ENCODE measurements around the gene KANK2. TPM values are rescaled to one million over a fixed set of nuclear protein-coding genes. Genes with fewer than 3 reads are reported as not detected.
A peak's percentile ranks its signal among the peaks of the same experiment; 100 is the strongest.

The KANK2 gene
- total RNA-seq, 6 donors from 2014 or later: 144 to 295 (median 240) TPM

DNA sequence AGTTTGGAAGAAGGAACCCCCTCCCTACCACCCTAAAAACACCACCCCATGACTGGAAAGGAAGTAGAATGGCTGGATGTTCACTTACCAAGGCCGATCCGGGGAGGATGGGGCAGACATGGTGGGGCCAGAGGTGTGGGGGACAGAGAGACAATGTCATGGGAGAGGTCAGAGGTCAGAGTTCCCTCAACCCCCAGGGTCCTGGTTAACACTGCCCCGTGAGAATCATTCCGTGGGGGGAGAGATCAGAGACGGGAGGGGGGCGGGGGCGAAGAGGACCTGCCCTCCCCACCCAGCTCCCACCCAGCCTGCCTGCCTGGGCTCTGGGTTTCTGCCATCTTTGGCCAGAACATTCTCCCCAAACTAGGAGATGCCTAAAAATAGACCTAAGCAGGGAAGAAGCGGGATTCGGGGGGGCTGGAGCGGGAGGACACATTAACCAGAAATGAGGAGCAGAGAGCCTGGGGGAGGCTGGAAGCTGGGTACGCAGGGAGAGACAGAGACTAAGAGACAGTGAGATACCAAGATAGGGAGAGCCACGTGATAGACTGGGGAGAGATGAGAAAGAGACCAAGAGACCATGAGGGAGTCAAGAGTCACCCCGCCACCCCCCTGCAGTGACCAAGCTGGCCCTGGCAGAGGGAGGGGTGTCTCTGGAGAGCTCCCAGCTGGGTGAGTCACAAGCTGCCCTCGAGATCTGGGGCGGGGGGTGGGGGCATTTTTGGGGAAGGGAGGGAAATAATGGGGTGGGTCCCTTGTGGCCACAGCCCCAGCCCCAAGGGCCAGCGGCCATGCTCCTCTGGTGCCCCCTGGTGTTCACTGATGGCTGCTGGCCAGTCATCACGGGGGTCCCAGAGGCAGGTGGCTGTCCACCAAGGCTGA, 6.1 kb upstream of the KANK2 start:
- Histone ChIP-seq H3K4me1 (peaks cover 8 to 22% (median 17%) of the 10 kb centered on the region in 4 donors), H3K36me3 (peaks cover 0 to 90% (median 23%) of the 10 kb centered on the region in 4 donors), H3K27me3 (no peaks in the 10 kb centered on the region), H3K27ac (peak overlapping the region; percentile 75 to 85 (median 82)), H3K9me3 (no peaks in the 10 kb centered on the region), H3K4me3 (no peak overlapping the region)
- TF ChIP-seq, protein P1, sequence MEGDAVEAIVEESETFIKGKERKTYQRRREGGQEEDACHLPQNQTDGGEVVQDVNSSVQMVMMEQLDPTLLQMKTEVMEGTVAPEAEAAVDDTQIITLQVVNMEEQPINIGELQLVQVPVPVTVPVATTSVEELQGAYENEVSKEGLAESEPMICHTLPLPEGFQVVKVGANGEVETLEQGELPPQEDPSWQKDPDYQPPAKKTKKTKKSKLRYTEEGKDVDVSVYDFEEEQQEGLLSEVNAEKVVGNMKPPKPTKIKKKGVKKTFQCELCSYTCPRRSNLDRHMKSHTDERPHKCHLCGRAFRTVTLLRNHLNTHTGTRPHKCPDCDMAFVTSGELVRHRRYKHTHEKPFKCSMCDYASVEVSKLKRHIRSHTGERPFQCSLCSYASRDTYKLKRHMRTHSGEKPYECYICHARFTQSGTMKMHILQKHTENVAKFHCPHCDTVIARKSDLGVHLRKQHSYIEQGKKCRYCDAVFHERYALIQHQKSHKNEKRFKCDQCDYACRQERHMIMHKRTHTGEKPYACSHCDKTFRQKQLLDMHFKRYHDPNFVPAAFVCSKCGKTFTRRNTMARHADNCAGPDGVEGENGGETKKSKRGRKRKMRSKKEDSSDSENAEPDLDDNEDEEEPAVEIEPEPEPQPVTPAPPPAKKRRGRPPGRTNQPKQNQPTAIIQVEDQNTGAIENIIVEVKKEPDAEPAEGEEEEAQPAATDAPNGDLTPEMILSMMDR (IDR thresholded peaks at IDR 0.05): peak; percentile 62 to 87 (median 75)
- TF ChIP-seq POLR2AphosphoS5 (IDR thresholded peaks at IDR 0.05) (peak; percentile 19 to 23), POLR2A (IDR thresholded peaks at IDR 0.05) (no peak), EP300 (IDR thresholded peaks at IDR 0.05) (peak in 1 of 4 donors; percentile 11)
- peak in 1 of 2 donors; percentile 61 for DNase-seq
- WGBS, 2 donors: 38 to 56% methylated on average over 13 to 17 of the region's 17 CpGs
- peak; percentile 69 to 71 for ATAC-seq (ENCODE audit: low FRiP score in 2 of 2)

DNA sequence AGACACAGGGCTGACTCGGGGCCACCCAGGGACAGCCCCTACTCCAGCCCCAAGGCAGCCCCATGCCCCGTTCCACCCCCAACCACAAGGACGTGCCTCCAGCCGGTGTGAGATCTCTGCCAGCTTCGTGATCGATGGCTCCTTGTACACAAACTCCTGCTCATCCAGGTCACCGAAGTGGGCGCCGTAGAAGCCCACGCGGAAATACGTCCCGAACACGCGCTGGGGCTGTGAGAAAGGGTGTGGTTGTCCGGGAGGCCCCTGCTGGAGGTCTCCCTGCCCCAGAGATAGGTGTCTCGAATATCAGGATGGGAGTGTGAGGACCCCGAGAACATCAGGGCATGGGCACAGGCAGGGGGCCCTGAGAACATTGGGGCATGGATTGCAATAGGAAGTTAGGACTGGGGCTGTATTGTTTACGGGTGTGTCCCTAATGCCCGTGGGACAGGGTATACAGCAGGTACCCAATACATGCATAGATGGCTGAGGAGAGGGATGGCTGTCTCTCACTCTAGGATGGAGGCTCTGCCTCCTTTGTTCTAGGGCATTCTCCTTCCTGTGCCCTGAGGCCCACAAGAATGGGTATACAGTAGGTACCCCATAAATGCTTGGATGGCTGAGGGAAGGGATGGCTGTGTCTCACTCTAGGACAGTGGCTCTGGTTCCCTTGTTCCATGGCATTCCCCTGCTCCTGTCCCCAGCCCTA, 5.3 kb upstream of the KANK2 start:
- TF ChIP-seq EP300 (IDR thresholded peaks at IDR 0.05) (no peak), POLR2AphosphoS5 (IDR thresholded peaks at IDR 0.05) (no peak), POLR2A (IDR thresholded peaks at IDR 0.05) (no peak)
- TF ChIP-seq, protein P1 (IDR thresholded peaks at IDR 0.05): no peak
- peaks cover 0 to 82% (median 20%) of the 10 kb centered on the region in 4 donors for H3K36me3 ChIP-seq
- no peak overlapping the region for H3K4me3 ChIP-seq
- 89% methylated on average over 14 to 18 of the region's 20 CpGs for WGBS, 2 donors
- ATAC-seq (ENCODE audit: low FRiP score in 2 of 2): no peak
- no peak for DNase-seq
- H3K9me3 ChIP-seq: no peaks in the 10 kb centered on the region
- peak overlapping the region; percentile 75 to 85 (median 82) for H3K27ac ChIP-seq
- H3K4me1 ChIP-seq: peaks cover 15 to 30% (median 24%) of the 10 kb centered on the region in 4 donors
- H3K27me3 ChIP-seq: no peaks in the 10 kb centered on the region

DNA sequence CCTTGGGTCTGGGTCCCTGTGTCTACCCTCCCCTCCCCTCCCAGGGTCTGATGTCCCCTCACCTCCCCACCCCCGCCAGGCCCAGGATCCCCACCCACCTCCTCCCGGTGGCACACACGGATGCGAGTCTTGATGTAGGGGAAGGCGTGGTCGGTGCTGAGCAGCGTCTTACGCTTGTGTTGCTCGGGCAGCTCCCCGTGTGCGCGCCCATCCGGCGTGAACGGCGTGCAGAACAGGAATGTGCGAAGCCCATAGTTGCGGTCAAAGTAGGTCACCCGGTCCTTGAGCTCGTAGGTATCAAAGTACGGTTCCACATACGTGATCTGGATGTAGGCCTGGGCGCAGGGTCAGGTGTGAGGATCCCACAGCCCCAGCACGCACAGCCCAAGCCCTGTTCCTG, 4.4 kb upstream of the KANK2 start:
- H3K27ac ChIP-seq: peak overlapping the region in 3 of 4 donors; percentile 79 to 85 (median 85)
- DNase-seq (no peak), ATAC-seq (ENCODE audit: low FRiP score in 2 of 2) (no peak)
- 95 to 97% methylated on average over 15 to 24 of the region's 24 CpGs for WGBS, 2 donors
- peaks cover 21 to 33% (median 28%) of the 10 kb centered on the region in 4 donors for H3K4me1 ChIP-seq
- H3K27me3 ChIP-seq: no peaks in the 10 kb centered on the region
- H3K9me3 ChIP-seq: no peaks in the 10 kb centered on the region
- H3K4me3 ChIP-seq: no peak overlapping the region
- TF ChIP-seq POLR2A (IDR thresholded peaks at IDR 0.05) (no peak), POLR2AphosphoS5 (IDR thresholded peaks at IDR 0.05) (no peak), EP300 (IDR thresholded peaks at IDR 0.05) (no peak)
- TF ChIP-seq, protein P1 (IDR thresholded peaks at IDR 0.05): no peak
- H3K36me3 ChIP-seq: peaks cover 0 to 74% (median 16%) of the 10 kb centered on the region in 4 donors

DNA sequence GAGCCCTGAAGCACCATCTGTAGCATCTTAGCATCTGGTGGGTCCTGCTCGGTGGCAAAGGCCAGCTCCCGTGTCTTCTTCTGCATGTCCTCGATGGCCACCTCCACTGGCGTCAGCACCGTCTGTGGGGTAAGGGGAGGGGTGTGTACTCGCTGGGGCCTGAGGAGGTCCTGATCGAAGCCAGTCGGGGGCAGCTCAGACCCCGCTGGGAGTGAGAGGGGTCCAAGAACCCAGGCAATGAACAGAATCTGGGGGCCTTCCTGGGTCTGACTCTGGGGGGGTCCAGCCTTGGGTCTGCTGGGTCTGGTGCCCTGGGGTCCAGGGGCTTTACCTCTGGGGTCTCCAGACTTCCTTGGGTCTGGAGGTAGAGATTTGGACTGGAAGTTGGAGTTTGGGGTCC, 3.6 kb upstream of the KANK2 start:
- peaks cover 0 to 65% (median 15%) of the 10 kb centered on the region in 4 donors for H3K36me3 ChIP-seq
- no peak for ATAC-seq (ENCODE audit: low FRiP score in 2 of 2)
- H3K27me3 ChIP-seq: no peaks in the 10 kb centered on the region
- H3K4me3 ChIP-seq: no peak overlapping the region
- TF ChIP-seq EP300 (IDR thresholded peaks at IDR 0.05) (no peak), POLR2AphosphoS5 (IDR thresholded peaks at IDR 0.05) (no peak), POLR2A (IDR thresholded peaks at IDR 0.05) (no peak)
- TF ChIP-seq, protein P1 (IDR thresholded peaks at IDR 0.05): no peak
- 93% methylated on average over 3 of the region's 9 CpGs; no CpG with 5 or more reads in 1 of the 2 donors for WGBS, 2 donors
- DNase-seq: no peak
- peak overlapping the region in 2 of 4 donors; percentile 79 to 85 for H3K27ac ChIP-seq
- no peaks in the 10 kb centered on the region for H3K9me3 ChIP-seq
- H3K4me1 ChIP-seq: peaks cover 30 to 42% (median 37%) of the 10 kb centered on the region in 4 donors

Data from upper lobe of left lung (tissue), 6 donors.